Natural killer cell (primary cell): ENCODE data around the gene SLC38A2. TPM values are rescaled to one million over a fixed set of nuclear protein-coding genes. Genes with fewer than 3 reads are reported as not detected.
A peak's percentile ranks its signal among the peaks of the same experiment; 100 is the strongest.

Experiments
- ATAC-seq, 3 donors: fragments of 150-1000 bp in 2 of 3; fragments of 200-7000 bp in 1 of 3; cut with Tn5 transposase; 1 replicate in 1 of 3; 2 replicates in 2 of 3; pipeline ENCODE4 v1.10.0; 2021; ENCODE audit warnings: mild to moderate bottlenecking in 2 of 3, moderate library complexity in 2 of 3
- DNase-seq, 2 donors: peaks; one replicate each; pipeline versions ENCODE4 v3.0.0 to v3.0.0-alpha.2; 2013 to 2021; ENCODE audit warnings: mixed read lengths in 1 of 2
- H3K27ac ChIP-seq: one replicate; pipeline ENCODE4 v1.5.1; 2013; ENCODE audit warnings: mild to moderate bottlenecking, low read length
- H3K27me3 ChIP-seq: one replicate; pipeline ENCODE4 v1.6.1; 2013; ENCODE audit warnings: low read length; ENCODE audit not compliant: control insufficient read depth, insufficient read depth
- H3K36me3 ChIP-seq: one replicate; pipeline ENCODE4 v1.6.1; 2013; ENCODE audit warnings: low read length; ENCODE audit not compliant: control insufficient read depth, insufficient read depth
- H3K4me1 ChIP-seq: one replicate; pipeline ENCODE4 v1.6.1; 2013; ENCODE audit warnings: low read length; ENCODE audit not compliant: control insufficient read depth, insufficient read depth
- H3K4me3 ChIP-seq: one replicate; pipeline ENCODE4 v1.5.1; 2013; ENCODE audit warnings: low read length
- H3K9me3 ChIP-seq: one replicate; pipeline ENCODE4 v1.6.1; 2013; ENCODE audit warnings: low read length; ENCODE audit not compliant: control insufficient read depth, insufficient read depth
- H3K27ac Mint-ChIP-seq, 2 donors: one replicate each; pipeline ENCODE4 v1.8.0; 2022; ENCODE audit warnings: mild to moderate bottlenecking in 2 of 2, mixed read lengths in 2 of 2, moderate library complexity in 1 of 2
- H3K27me3 Mint-ChIP-seq, 2 donors: one replicate each; pipeline ENCODE4 v1.8.0; 2022; ENCODE audit warnings: low read depth in 2 of 2, mixed read lengths in 2 of 2
- H3K36me3 Mint-ChIP-seq: one replicate; pipeline ENCODE4 v1.8.0; 2022; ENCODE audit warnings: mixed read lengths
- H3K4me1 Mint-ChIP-seq, 2 donors: one replicate each; pipeline ENCODE4 v1.8.0; 2022; ENCODE audit warnings: mixed read lengths in 2 of 2
- H3K4me3 Mint-ChIP-seq: one replicate; pipeline ENCODE4 v1.8.0; 2022; ENCODE audit warnings: mild to moderate bottlenecking, moderate library complexity, mixed read lengths
- H3K9me3 Mint-ChIP-seq, 2 donors: one replicate each; pipeline ENCODE4 v1.8.0; 2022; ENCODE audit warnings: mixed read lengths in 2 of 2
- CTCF ChIP-seq: fragments of 200-600 bp; IDR thresholded peaks from one replicate; pipeline ENCODE4 v1.8.0; 2022; ENCODE audit warnings: antibody characterized with exemption
- WGBS: methylation state at CpG from one replicate; pipeline ENCODE4 v1.1.7; 2013; ENCODE audit warnings: missing lambda C conversion rate; ENCODE audit not compliant: insufficient coverage; 5-methylcytosine and 5-hydroxymethylcytosine counted together
- intact Hi-C: fragments of 100-400 bp; cut with micrococcal nuclease; formaldehyde crosslinking; loops from one replicate; pipeline ENCODE4 v1.14.2; 2022
- total RNA-seq, 4 donors: library from RNA; stranded (reverse); fragments of 120-200 nt in 1 of 4; gene quantifications; one replicate each; pipeline versions ENCODE4 v1.2.3 to v1.2.4, GENCODE V29; 2013 to 2022

SLC38A2 gene
- total RNA-seq, 3 donors from 2014 or later (not counting 1 experiment from before 2014, with no cell fraction given) = 131 to 241 (median 167) TPM

GRCh38 chr12:46379352-46379751 is 6.8 kb upstream of the SLC38A2 start:
- H3K4me1 Mint-ChIP-seq = peaks cover 19 to 25% of the 10 kb centered on the region in 2 donors
- no peak overlapping the region for H3K4me3 ChIP-seq
- H3K36me3 Mint-ChIP-seq = no peaks in the 10 kb centered on the region
- TF ChIP-seq CTCF = no peak
- H3K9me3 ChIP-seq = no peaks in the 10 kb centered on the region
- H3K4me3 Mint-ChIP-seq = no peak overlapping the region
- DNase-seq (no peak), ATAC-seq (no peak)
- no peaks in the 10 kb centered on the region for H3K9me3 Mint-ChIP-seq
- no peak overlapping the region for H3K27ac Mint-ChIP-seq
- 80% methylated on average over 2 of the region's 3 CpGs for WGBS
- no peaks in the 10 kb centered on the region for H3K36me3 ChIP-seq
- H3K27ac ChIP-seq = no peak overlapping the region
- no peaks in the 10 kb centered on the region for H3K27me3 Mint-ChIP-seq
- intact Hi-C loops = loop anchor here (10.0 kb wide), 2 partner anchors 835 to 1325 kb away; partner anchors contain the start of gene RPAP3
- peaks cover 16% of the 10 kb centered on the region for H3K4me1 ChIP-seq
- H3K27me3 ChIP-seq = no peaks in the 10 kb centered on the region

- 100% methylated on average over 1 of the region's 1 CpG for WGBS
- no peak overlapping the region for H3K4me3 ChIP-seq
- TF ChIP-seq CTCF = no peak
- H3K36me3 ChIP-seq = no peaks in the 10 kb centered on the region
- peaks cover 20% of the 10 kb centered on the region for H3K4me1 ChIP-seq
- no peaks in the 10 kb centered on the region for H3K9me3 ChIP-seq
- DNase-seq = no peak
- peaks cover 20 to 25% of the 10 kb centered on the region in 2 donors for H3K4me1 Mint-ChIP-seq
- H3K36me3 Mint-ChIP-seq = no peaks in the 10 kb centered on the region
- no peak overlapping the region for H3K4me3 Mint-ChIP-seq
- intact Hi-C loops = loop anchor here (10.0 kb wide), 2 partner anchors 836 to 1326 kb away; partner anchors contain the start of gene RPAP3
- ATAC-seq = no peak
- no peaks in the 10 kb centered on the region for H3K27me3 ChIP-seq
- H3K9me3 Mint-ChIP-seq = no peaks in the 10 kb centered on the region
- H3K27ac ChIP-seq = no peak overlapping the region
- no peaks in the 10 kb centered on the region for H3K27me3 Mint-ChIP-seq
- H3K27ac Mint-ChIP-seq = no peak overlapping the region
These were observed 6.0 kb upstream of the SLC38A2 start for GRCh38 chr12:46378530-46378929.

- no peak overlapping the region for H3K4me3 ChIP-seq
- Mint-ChIP-seq H3K27me3 (no peaks in the 10 kb centered on the region), H3K27ac (no peak overlapping the region), H3K36me3 (no peaks in the 10 kb centered on the region), H3K4me3 (no peak overlapping the region), H3K4me1 (peaks cover 23 to 25% of the 10 kb centered on the region in 2 donors), H3K9me3 (no peaks in the 10 kb centered on the region)
- intact Hi-C loops = loop anchor here (10.0 kb wide), 2 partner anchors 837 to 1327 kb away; partner anchors contain the start of gene RPAP3
- ATAC-seq (no peak), DNase-seq (no peak)
- H3K27me3 ChIP-seq = no peaks in the 10 kb centered on the region
- peaks cover 20% of the 10 kb centered on the region for H3K4me1 ChIP-seq
- H3K27ac ChIP-seq = no peak overlapping the region
- H3K36me3 ChIP-seq = no peaks in the 10 kb centered on the region
- TF ChIP-seq CTCF = no peak
- 70% methylated on average over 3 of the region's 3 CpGs for WGBS
- no peaks in the 10 kb centered on the region for H3K9me3 ChIP-seq
These were observed 5.1 kb upstream of the SLC38A2 start for GRCh38 chr12:46377678-46378077.

- Histone ChIP-seq H3K9me3 (no peaks in the 10 kb centered on the region), H3K4me3 (no peak overlapping the region), H3K27me3 (no peaks in the 10 kb centered on the region), H3K27ac (no peak overlapping the region), H3K36me3 (no peaks in the 10 kb centered on the region), H3K4me1 (peaks cover 16% of the 10 kb centered on the region)
- H3K27me3 Mint-ChIP-seq = no peaks in the 10 kb centered on the region
- H3K27ac Mint-ChIP-seq = no peak overlapping the region
- intact Hi-C loops = loop anchor here (10.0 kb wide), 2 partner anchors 838 to 1328 kb away; partner anchors contain the start of gene RPAP3
- H3K9me3 Mint-ChIP-seq = no peaks in the 10 kb centered on the region
- H3K4me3 Mint-ChIP-seq = peak overlapping the region; percentile 1
- 100% methylated on average over 1 of the region's 1 CpG for WGBS
- ATAC-seq (no peak), DNase-seq (no peak)
- H3K36me3 Mint-ChIP-seq = no peaks in the 10 kb centered on the region
- H3K4me1 Mint-ChIP-seq = peaks cover 25 to 27% of the 10 kb centered on the region in 2 donors
- no peak for TF ChIP-seq CTCF
These were observed 4.0 kb upstream of the SLC38A2 start for GRCh38 chr12:46376579-46376978.
